WTC11 (cell line): ENCODE measurements around the gene SLC1A4. TPM values are rescaled to one million over a fixed set of nuclear protein-coding genes. Genes with fewer than 3 reads are reported as not detected.

Experiments
- ATAC-seq: fragments of 200-7000 bp; cut with Tn5 transposase; 2 replicates; pipeline ENCODE4 v1.10.0; 2021; ENCODE audit warnings: mild to moderate bottlenecking, moderate library complexity
- CTCF ChIA-PET: fragments of 300-600 bp; sonication (Branson Sonifier 250); formaldehyde crosslinking; loops from one replicate; lab custom pipeline; 2021; ENCODE audit warnings: antibody characterized with exemption; lab: Charles Lee
- POLR2A ChIA-PET: fragments of 350-600 bp; sonication (Branson Sonifier 250); formaldehyde crosslinking; loops from one replicate; lab custom pipeline; 2021; ENCODE audit warnings: antibody characterized with exemption; lab: Charles Lee
- DNase-seq: peaks from one replicate; pipeline ENCODE4 v3.0.0; 2021; ENCODE audit warnings: low spot score
- H3K27ac Mint-ChIP-seq: 2 replicates; pipeline ENCODE4 v1.8.0; 2021; ENCODE audit warnings: mixed read lengths
- H3K27me3 Mint-ChIP-seq: 2 replicates; pipeline ENCODE4 v1.8.0; 2021; ENCODE audit warnings: low read depth, mild to moderate bottlenecking, moderate library complexity, mixed read lengths
- H3K36me3 Mint-ChIP-seq: 2 replicates; pipeline ENCODE4 v1.8.0; 2021; ENCODE audit warnings: mixed read lengths
- H3K4me1 Mint-ChIP-seq: 2 replicates; pipeline ENCODE4 v1.8.0; 2022; ENCODE audit warnings: mixed read lengths
- H3K4me3 Mint-ChIP-seq: 2 replicates; pipeline ENCODE4 v1.8.0; 2021; ENCODE audit warnings: mild to moderate bottlenecking, moderate library complexity, mixed read lengths
- H3K9me3 Mint-ChIP-seq: 2 replicates; pipeline ENCODE4 v1.8.0; 2021; ENCODE audit warnings: mixed read lengths
- AFF4 ChIP-seq: sonication (generic); formaldehyde crosslinking; IDR thresholded peaks from 2 replicates; pipeline ENCODE4 v1.8.1; 2023; ENCODE audit warnings: mild to moderate bottlenecking, missing genetic modification reagents, borderline replicate concordance
- ATF1 ChIP-seq: sonication (generic); formaldehyde crosslinking; IDR thresholded peaks from 2 replicates; pipeline ENCODE4 v1.8.1; 2023; ENCODE audit warnings: mild to moderate bottlenecking, moderate library complexity, missing genetic modification reagents
- ATF2 ChIP-seq: sonication (generic); formaldehyde crosslinking; IDR thresholded peaks from 2 replicates; pipeline ENCODE4 v1.8.1; 2022; ENCODE audit warnings: low read depth, missing genetic modification reagents, borderline replicate concordance
- ATF6 ChIP-seq: sonication (generic); formaldehyde crosslinking; IDR thresholded peaks from 2 replicates; pipeline ENCODE4 v1.8.1; 2023; ENCODE audit warnings: mild to moderate bottlenecking, missing genetic modification reagents
- EMX1 ChIP-seq: fragments of 250-450 bp; sonication (Bioruptor Pico); IDR thresholded peaks from 2 replicates; pipeline ENCODE4 v1.8.0; 2021; ENCODE audit warnings: mild to moderate bottlenecking
- ERG ChIP-seq: fragments of 250-450 bp; sonication (Bioruptor Pico); IDR thresholded peaks from 2 replicates; pipeline ENCODE4 v1.8.0; 2021; ENCODE audit warnings: mild to moderate bottlenecking
- ETV6 ChIP-seq: sonication (generic); formaldehyde crosslinking; IDR thresholded peaks from 2 replicates; pipeline ENCODE4 v1.8.1; 2022; ENCODE audit warnings: mild to moderate bottlenecking, missing genetic modification reagents
- FOXJ3 ChIP-seq: sonication (generic); formaldehyde crosslinking; IDR thresholded peaks from 2 replicates; pipeline ENCODE4 v1.9.0; 2021; ENCODE audit warnings: missing genetic modification reagents, mild to moderate bottlenecking, borderline replicate concordance
- FOXK1 ChIP-seq: sonication (generic); formaldehyde crosslinking; IDR thresholded peaks from 2 replicates; pipeline ENCODE4 v1.8.0; 2022; ENCODE audit warnings: mild to moderate bottlenecking, moderate library complexity, missing genetic modification reagents
- FOXP4 ChIP-seq: sonication (generic); formaldehyde crosslinking; IDR thresholded peaks from 2 replicates; pipeline ENCODE4 v1.8.0; 2022; ENCODE audit warnings: mild to moderate bottlenecking, missing genetic modification reagents
- NFATC4 ChIP-seq: fragments of 250-450 bp; sonication (Bioruptor Pico); IDR thresholded peaks from 2 replicates; pipeline ENCODE4 v1.9.0; 2021; ENCODE audit warnings: mild to moderate bottlenecking
- NR1H2 ChIP-seq: sonication (generic); formaldehyde crosslinking; IDR thresholded peaks from 2 replicates; pipeline ENCODE4 v1.9.0; 2021; ENCODE audit warnings: mild to moderate bottlenecking, moderate library complexity, missing genetic modification reagents
- PREB ChIP-seq: sonication (generic); formaldehyde crosslinking; IDR thresholded peaks from 2 replicates; pipeline ENCODE4 v1.8.1; 2022; ENCODE audit warnings: mild to moderate bottlenecking, missing genetic modification reagents, moderate library complexity, borderline replicate concordance
- RORB ChIP-seq: fragments of 250-450 bp; sonication (Bioruptor Pico); IDR thresholded peaks from 2 replicates; pipeline ENCODE4 v1.9.0; 2021; ENCODE audit warnings: mild to moderate bottlenecking
- SMAD4 ChIP-seq: sonication (generic); formaldehyde crosslinking; IDR thresholded peaks from 2 replicates; pipeline ENCODE4 v1.8.0; 2022; ENCODE audit warnings: mild to moderate bottlenecking, missing genetic modification reagents
- TCF7 ChIP-seq: sonication (generic); formaldehyde crosslinking; IDR thresholded peaks from 2 replicates; pipeline ENCODE4 v1.8.0; 2022; ENCODE audit warnings: mild to moderate bottlenecking, low read depth, missing genetic modification reagents, moderate library complexity
- USF2 ChIP-seq: sonication (generic); formaldehyde crosslinking; IDR thresholded peaks from 2 replicates; pipeline ENCODE4 v1.8.1; 2023; ENCODE audit warnings: mild to moderate bottlenecking, missing genetic modification reagents, moderate library complexity
- ZBTB43 ChIP-seq: sonication (generic); formaldehyde crosslinking; IDR thresholded peaks from 2 replicates; pipeline ENCODE4 v1.8.1; 2023; ENCODE audit warnings: mild to moderate bottlenecking, missing genetic modification reagents
- ZSCAN18 ChIP-seq: fragments of 250-450 bp; sonication (Bioruptor Pico); IDR thresholded peaks from 2 replicates; pipeline ENCODE4 v2.1.2; 2022; ENCODE audit warnings: mild to moderate bottlenecking, moderate library complexity
- total RNA-seq: library from RNA; stranded (reverse); gene quantifications from 3 replicates; pipeline ENCODE4 v1.2.3, GENCODE V29; 2021

The SLC1A4 gene
- total RNA-seq, 1 experiment from 2014 or later: 1.6 TPM

- POLR2A ChIA-PET: no interaction called here
- Mint-ChIP-seq H3K36me3 (no peaks in the 10 kb centered on the region), H3K4me1 (peaks cover 23% of the 10 kb centered on the region), H3K4me3 (no peak overlapping the region), H3K27me3 (no peaks in the 10 kb centered on the region), H3K9me3 (no peaks in the 10 kb centered on the region), H3K27ac (no peak overlapping the region)
- DNase-seq (no peak), ATAC-seq (no peak)
- CTCF ChIA-PET: interaction anchor here (0.8 to 2.0 kb wide), 14 partner anchors 9 to 541 kb away, joined by 3 to 8 read pairs (median 4); no protein-coding TSS in a partner anchor
- TF ChIP-seq FOXJ3 (CRISPR knock-in tag): no peak
- no peak for TF ChIP-seq NFATC4 (CRISPR knock-in tag)
- TF ChIP-seq ATF1: no peak
- no peak for TF ChIP-seq PREB
- no peak for TF ChIP-seq TCF7
- no peak for TF ChIP-seq AFF4 (CRISPR knock-in tag)
- no peak for TF ChIP-seq RORB (CRISPR knock-in tag)
- no peak for TF ChIP-seq USF2 (CRISPR knock-in tag)
- TF ChIP-seq ZSCAN18 (CRISPR knock-in tag): no peak
- TF ChIP-seq FOXK1 (CRISPR knock-in tag): no peak
- no peak for TF ChIP-seq ETV6 (CRISPR knock-in tag)
- TF ChIP-seq ZBTB43 (CRISPR knock-in tag): no peak
- TF ChIP-seq FOXP4 (CRISPR knock-in tag): no peak
- no peak for TF ChIP-seq NR1H2 (CRISPR knock-in tag)
- no peak for TF ChIP-seq ERG (CRISPR knock-in tag)
- TF ChIP-seq SMAD4 (CRISPR knock-in tag): no peak
- no peak for TF ChIP-seq EMX1 (CRISPR knock-in tag)
- TF ChIP-seq ATF2 (CRISPR knock-in tag): no peak
- TF ChIP-seq ATF6 (CRISPR knock-in tag): no peak
These were observed 27.6 kb downstream of the SLC1A4 start for GRCh38 chr2:65016789-65017188.
